Stimulated activated naive CD4-positive, alpha-beta T cell treated with Interleukin-2 at 50 U/mL for 16 hours (primary cell): ENCODE measurements around the gene HSF4.

ENCODE experiments used
- DNase-seq: peaks from one replicate; lab custom pipeline; 2025; lab: John Stamatoyannopoulos, UW

HSF4 gene

GRCh38 chr16:67201411-67202345 lies 37.1 kb downstream of the HSF4 start:
- DNase-seq: no peak

GRCh38 chr16:67202426-67202825 lies 37.9 kb downstream of the HSF4 start:
- no peak for DNase-seq

GRCh38 chr16:67202956-67203493 lies 38.5 kb downstream of the HSF4 start:
- no peak for DNase-seq

GRCh38 chr16:67204076-67204475 lies 39.5 kb downstream of the HSF4 start:
- no peak for DNase-seq

- DNase-seq: no peak
Measured at GRCh38 chr16:67206129-67206837, 41.7 kb downstream of the HSF4 start.

GRCh38 chr16:67206838-67207248 lies 42.3 kb downstream of the HSF4 start:
- DNase-seq: no peak

GRCh38 chr16:67207249-67208091 lies 42.9 kb downstream of the HSF4 start:
- DNase-seq: no peak

- DNase-seq: no peak
Measured at GRCh38 chr16:67208154-67208896, 43.8 kb downstream of the HSF4 start.

GRCh38 chr16:67209565-67209964 lies 45.0 kb downstream of the HSF4 start:
- no peak for DNase-seq

- DNase-seq: no peak
Measured at GRCh38 chr16:67210069-67210937, 45.8 kb downstream of the HSF4 start.

GRCh38 chr16:67211674-67212073 lies 47.1 kb downstream of the HSF4 start:
- DNase-seq: no peak

- DNase-seq: no peak
Measured at GRCh38 chr16:67212766-67213165, 48.2 kb downstream of the HSF4 start.

GRCh38 chr16:67213197-67214019 lies 48.9 kb downstream of the HSF4 start:
- no peak for DNase-seq

- no peak for DNase-seq
Measured at GRCh38 chr16:67215706-67216105, 51.2 kb downstream of the HSF4 start.

- no peak for DNase-seq
Measured at GRCh38 chr16:67216612-67217490, 52.3 kb downstream of the HSF4 start.
